CD1c-positive myeloid dendritic cell (primary cell): ENCODE measurements around the gene IMMT.
"Not testable (repeated sequence)": the region's sequence is repeated elsewhere in the genome, so short reads cannot be mapped to it uniquely, and the experiment has no call there.

Source experiments
- DNase-seq: peaks from one replicate; pipeline ENCODE4 v3.0.0-alpha.2; 2016; ENCODE audit errors: extremely low spot score

Gene IMMT

DNA sequence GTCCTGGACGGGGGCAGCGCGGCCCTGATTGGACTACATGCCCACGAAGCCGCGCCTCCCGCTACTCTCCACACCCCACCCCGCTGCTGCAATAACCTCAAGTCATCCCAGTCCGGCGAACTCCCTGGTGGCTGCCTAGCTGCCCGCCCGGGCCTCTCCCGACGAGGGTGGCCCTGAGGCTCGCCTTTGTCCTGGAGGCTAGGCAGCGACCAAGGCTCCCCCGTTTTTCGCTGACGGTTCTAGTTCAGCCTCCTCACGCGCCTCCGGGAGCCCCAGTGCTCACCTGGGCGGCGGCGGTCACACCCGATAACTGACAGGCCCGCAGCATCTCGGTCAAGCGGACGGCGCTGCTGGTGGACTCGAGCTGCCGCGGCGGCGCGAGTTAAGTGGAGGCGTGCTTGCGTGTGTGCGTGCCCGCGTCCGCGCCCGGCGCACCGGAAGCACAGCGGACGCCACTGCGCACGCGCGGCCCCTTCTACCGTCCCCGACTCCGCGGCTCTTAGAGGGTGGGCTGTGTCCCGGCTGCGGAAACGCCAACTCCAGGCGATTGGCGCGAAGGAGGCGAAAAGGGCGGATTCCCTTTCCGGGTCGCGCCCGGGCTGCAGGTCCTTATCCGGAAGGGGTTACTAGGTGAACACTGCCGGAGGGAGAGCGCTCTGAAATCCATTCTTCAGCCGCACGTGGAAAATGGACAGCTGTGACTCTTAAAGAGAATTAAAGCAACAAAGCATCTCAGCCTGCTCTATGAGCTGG lies at the start of gene IMMT:
IMMT (minus strand) TSS at position 408 of the 753 bp plus-strand sequence; CDS start at position 328, 80 bp downstream.
- DNase-seq, result peak; percentile 97

- DNase-seq, result not testable (repeated sequence)
These were observed 49.5 kb upstream of the IMMT start for GRCh38 chr2:86244781-86245180.

GRCh38 chr2:86243950-86244733 lies 48.9 kb upstream of the IMMT start:
- peak; percentile 37 for DNase-seq

DNA sequence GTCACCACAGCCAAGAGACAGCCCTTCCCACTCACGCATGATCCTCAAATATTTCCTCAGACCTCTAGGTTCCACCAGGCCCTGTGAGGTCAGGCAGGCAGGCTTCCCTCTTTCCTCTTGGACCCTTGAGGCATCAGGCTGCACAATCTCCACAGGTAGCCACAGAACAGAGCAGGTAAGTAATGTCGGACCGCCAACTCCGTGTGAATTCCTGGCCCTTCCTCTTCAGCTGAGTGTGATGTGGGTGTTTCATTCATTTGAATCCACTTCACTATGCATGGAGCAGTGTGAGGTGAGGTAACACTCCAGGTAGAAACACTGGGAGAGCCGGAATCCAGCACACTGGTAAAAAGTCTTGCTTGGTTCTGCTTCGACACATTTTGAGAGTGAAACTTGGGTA lies 48.0 kb upstream of the IMMT start:
- DNase-seq, result no peak

DNA sequence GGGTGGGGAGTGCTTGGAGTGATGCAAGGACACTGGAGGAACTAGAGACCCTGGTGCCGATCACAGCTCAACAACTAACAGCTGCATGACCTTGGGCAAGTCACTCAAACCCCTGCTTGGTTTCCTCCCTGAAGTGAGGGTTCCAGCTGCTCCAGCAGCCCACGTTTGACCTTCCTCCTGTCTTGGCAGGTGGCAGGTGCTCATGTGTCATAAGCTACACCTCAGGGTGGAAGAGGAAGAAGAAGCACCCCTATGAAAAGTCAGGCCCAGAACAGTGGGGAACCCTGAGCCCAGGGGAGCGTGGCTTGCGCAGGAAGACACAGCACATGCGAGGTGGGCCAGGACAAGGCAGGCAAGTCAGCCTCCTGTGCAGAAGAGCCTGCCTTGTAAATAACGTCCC lies 46.3 kb upstream of the IMMT start:
- DNase-seq, result no peak

DNA sequence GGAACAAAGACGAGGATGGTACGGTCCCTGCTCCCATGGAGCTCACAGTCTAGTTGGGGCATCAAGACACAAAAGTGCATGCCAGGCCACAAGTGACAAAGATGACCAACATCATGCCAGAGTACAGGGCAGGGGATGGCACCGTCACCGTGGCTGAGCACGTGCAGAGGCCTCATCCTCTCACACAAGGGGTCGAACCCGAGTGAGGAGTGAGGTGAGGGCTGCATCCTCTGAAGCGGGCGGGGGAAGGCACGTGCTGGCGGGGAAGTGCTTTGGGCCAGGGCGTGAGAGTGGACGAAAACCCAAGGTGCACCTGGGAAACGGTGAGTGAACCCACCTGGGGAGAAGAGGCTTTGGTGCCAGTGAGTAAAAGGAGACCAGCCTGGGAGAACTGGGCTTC lies 45.0 kb upstream of the IMMT start:
- DNase-seq, result no peak

DNA sequence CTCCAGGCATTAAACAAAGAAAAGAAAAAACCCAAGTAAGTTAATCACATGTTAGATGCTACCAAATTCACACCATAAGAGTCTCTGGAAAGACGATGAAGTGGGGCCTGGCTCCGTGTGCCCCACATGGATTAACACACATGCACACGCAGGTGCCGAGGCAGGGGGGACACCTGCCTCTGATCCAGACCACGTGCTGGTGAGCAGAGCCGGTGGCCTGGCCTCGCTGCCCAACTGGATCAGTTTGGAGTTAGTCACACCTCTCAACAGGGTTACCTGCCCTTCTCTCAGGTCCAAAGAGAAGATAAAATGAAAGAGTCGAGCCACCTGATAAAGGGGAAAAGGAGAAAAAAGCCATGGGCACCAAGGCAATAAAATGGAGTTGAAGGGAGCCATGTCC lies 44.5 kb upstream of the IMMT start:
- DNase-seq, result no peak

DNA sequence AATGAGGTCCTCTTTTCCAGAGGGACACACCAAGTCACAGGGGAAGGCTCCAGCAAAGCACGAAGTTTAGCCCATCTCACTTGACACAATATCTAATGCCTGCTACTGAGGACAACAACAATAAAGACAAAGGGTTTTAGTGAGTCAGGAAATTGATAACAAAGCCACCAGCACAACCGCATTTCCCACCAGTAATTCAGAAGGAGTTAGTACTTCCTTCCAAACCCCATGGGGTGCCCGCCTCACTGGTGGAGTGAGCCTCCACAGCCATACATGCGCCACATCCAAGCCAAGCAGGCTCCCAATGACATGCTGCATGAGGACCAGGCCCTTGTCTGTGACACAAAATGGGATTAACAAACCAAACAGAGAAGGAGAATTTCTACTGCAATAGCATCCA lies 44.1 kb upstream of the IMMT start:
- DNase-seq, result no peak

- peak; percentile 42 for DNase-seq
These were observed 43.1 kb upstream of the IMMT start for GRCh38 chr2:86238354-86238753.

- no peak for DNase-seq
These were observed 41.9 kb upstream of the IMMT start for GRCh38 chr2:86237172-86237571.

DNA sequence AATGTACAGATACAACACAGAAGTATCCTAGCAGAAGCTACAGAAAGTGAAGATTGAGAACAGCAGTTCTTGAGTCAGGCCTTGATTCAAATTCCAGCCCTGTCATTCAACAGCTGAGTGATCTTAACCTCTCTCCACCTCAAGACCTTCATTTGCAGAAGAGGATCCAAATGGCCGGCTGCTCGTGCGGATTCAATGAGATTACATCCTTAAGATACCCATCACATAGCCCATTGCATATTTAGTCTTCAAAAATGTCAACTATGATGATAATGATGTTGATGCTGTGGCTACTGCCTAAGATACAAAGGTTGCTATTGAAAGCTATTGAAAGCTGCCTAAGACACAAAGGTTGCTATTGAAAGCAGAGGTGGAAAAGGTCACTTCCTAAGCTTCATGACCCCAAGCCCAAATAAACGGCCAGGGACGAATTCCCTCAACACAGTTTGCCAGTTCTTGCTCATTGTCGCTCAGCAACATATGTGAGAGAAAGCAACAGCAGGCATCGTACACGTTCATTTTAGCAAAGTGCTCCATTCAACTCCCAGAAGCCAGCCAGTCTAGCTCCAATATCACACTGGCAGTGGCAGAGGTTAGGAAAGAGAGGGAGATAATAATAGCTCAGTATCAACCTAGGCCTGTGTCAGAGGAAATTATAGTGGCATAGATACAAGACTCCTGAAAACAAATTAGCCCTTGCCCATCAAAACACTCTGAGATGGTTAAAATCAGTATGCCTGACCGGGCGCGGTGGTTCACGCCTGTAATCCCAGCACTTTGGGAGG lies 40.1 kb upstream of the IMMT start:
- no peak for DNase-seq

DNA sequence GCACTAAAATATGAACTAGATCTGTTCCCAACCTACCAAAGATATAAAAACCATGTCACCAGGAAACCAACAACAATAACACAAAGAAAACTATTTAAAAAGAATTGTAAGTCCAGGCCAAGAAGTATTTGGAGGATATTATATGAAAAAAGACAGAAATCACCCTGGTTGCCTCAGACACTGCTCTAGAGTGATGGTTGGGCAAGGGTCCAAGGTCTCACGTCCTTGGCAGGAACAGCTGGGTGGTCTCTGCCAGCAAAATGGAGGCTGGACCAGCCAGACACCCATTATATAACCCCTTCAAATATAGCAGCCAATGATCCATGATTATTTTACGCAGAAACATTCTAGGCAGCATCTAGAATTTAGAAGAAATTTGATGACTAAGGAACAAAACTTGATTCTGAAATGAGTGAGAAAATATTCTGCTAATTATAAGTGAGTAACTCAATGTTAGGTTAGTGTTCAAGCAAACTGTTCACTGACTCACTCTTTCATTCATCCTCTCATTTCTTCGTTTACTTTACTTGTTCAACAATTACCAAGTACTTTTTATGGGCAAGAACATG lies 39.4 kb upstream of the IMMT start:
- no peak for DNase-seq

DNA sequence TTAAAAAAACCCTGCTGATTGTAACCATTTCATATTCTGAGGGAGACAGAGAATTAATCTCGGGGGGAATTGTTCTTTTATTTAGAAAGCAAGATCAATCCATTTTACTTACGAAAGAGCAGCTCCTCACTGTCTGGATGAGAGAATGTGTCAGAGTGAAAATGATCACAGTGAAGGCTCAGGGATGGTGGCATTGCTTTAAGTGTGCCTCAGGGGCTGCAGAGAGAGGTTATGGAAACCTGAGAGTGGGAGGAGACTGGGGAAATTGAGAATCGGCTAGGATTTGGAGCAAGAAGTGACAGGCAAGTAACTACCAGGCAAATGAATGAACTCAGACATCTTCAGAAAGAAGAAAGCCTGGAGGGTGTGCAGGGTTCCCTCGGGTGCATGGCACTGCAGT lies 38.2 kb upstream of the IMMT start:
- no peak for DNase-seq

GRCh38 chr2:86232910-86233309 lies 37.6 kb upstream of the IMMT start:
- DNase-seq, result no peak

- DNase-seq, result no peak
These were observed 37.1 kb upstream of the IMMT start for GRCh38 chr2:86232373-86232784.

DNA sequence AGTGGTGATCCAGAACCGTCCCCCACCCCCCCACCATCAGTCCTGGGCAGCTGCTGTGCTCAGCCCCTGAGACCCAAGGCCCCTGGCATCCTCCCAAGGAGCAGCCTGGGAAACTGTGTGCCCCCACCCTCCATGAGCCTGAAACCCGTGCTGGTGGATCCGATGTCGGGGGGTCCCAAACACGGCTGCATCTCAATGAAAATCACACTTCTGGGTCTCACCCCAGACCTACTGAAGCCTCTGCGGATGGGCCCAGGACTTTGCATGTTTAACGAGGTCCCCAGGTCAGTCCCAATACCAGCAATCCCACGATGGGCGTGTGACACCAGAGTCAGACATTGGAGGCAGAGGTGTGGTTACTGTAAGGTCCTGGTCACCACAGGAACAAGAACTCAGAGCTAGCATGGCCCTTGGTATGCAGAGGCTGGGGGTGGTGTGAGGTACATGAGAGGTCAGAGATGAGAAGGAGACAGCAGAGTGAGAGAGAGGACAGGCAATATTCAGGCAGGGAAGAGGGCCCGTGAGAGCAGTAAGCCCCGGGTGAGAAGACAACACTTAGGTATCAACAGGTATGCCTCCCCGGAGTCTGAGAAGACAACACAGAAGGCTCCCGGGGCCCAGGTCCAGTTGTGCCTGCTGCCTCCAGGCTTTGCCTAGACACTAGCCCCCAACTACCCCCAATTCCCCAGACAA lies 36.6 kb upstream of the IMMT start:
- no peak for DNase-seq

- DNase-seq, result no peak
These were observed 35.7 kb upstream of the IMMT start for GRCh38 chr2:86230961-86231360.

DNA sequence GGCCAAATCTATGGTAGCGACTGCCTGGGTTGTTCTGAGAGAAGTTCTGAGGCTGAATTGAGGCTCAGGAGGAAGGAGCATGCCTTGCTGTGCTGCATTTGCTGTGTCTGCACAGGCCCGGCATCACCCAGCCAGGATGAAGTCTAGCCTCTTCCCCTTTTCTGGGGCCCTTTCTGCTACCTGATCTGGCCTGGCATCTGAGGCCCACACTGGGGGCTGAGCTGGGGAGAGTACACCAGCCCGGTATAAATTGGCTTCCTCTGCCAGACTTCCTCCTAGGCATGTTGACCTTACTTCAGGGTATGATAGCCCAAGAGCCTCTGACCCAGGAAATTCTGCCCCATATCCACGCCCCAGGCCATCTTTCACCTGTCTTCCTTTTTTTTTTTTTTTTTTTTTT lies 34.0 kb upstream of the IMMT start:
- DNase-seq, result no peak

DNA sequence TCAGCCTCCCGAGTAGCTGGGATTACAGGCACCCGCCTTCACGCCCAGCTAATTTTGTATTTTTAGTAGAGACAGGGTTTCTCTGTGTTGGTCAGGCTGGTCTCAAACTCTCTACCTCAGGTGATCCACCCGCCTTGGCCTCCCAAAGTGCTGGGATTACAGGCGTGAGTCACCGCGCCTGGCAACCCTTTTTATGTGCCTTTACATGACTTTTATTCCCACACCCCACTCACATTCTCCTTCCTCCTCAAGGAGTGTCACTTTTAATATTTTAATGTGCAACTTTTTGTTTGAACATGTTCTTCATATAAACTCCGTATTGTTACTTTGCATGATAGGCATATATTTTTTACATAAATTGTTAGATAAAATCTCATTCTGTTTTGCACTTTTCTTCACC lies 33.3 kb upstream of the IMMT start:
- not testable (repeated sequence) for DNase-seq

GRCh38 chr2:86227685-86228084 lies 32.4 kb upstream of the IMMT start:
- DNase-seq, result no peak
